ENCODE measurements around the gene STK16.

GRCh38 chr2:219205165-219205538 lies 40.1 kb upstream of the STK16 start:
- no peak for TF ChIP-seq POLR2AphosphoS5 (IDR thresholded peaks at IDR 0.05)
- no peak for TF ChIP-seq POLR2A (IDR thresholded peaks at IDR 0.05)

All from suprapubic skin (tissue), 4 donors.